NOMO-1 (cell line): ENCODE data around the gene TBX2.
"Not testable (repeated sequence)": the region's sequence is repeated elsewhere in the genome, so short reads cannot be mapped to it uniquely, and the experiment has no call there.

Experiments
- DNase-seq, 2 experiments: peaks; one replicate each; lab custom pipeline; 2025; ENCODE audit not compliant: unreplicated experiment in 2 of 2; lab: John Stamatoyannopoulos, UW

Gene TBX2

GRCh38 chr17:61425682-61426481 lies 26.2 kb downstream of the TBX2 start:
- DNase-seq = no peak

GRCh38 chr17:61426482-61427304 lies 27.1 kb downstream of the TBX2 start:
- DNase-seq = no peak

- no peak for DNase-seq
These were observed 27.9 kb downstream of the TBX2 start for GRCh38 chr17:61427567-61427966.

DNA sequence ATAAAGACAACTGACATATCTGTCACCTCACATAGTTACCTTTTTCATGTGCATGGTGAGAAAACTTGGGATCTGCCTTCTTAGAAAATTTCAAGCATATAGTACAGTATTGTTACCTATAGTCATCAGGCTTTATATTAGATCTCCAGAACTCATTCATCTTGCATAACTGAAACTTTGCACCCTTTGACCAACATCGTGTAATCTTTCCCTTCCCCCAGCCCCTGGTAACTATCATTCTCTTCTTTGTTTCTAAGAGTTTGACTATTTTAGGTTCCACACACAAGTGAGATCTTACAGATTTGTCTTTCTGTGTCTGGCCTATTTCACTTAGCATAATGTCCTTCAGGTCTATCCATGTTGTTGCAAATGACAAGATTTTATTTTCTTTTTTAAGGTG lies 29.6 kb downstream of the TBX2 start:
- DNase-seq = no peak

GRCh38 chr17:61429831-61430230 lies 30.2 kb downstream of the TBX2 start:
- not testable (repeated sequence) for DNase-seq

- DNase-seq = no peak
These were observed 32.1 kb downstream of the TBX2 start for GRCh38 chr17:61431594-61432311.

DNA sequence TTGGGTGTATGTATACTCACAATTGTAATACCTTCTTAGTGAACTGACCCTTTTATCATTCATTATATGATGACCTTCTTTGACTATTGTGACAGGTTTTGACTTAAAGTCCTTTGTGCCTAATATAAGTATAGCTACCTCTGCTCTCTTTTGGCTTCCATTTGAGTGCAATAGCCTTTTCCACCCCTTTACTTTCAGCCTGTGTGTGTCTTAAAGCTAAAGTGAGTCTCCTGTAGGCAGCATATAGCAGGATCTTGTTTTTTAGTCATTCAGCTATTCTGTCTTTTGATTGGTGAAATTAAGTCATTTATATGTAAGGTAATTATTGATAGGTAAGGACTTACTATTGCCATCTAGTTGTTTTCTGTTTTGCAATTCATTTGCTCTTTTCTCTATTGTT lies 36.6 kb downstream of the TBX2 start:
- DNase-seq = no peak

- no peak for DNase-seq
These were observed 37.5 kb downstream of the TBX2 start for GRCh38 chr17:61436995-61437704.

- no peak for DNase-seq
These were observed 41.1 kb downstream of the TBX2 start for GRCh38 chr17:61440697-61441096.

DNA sequence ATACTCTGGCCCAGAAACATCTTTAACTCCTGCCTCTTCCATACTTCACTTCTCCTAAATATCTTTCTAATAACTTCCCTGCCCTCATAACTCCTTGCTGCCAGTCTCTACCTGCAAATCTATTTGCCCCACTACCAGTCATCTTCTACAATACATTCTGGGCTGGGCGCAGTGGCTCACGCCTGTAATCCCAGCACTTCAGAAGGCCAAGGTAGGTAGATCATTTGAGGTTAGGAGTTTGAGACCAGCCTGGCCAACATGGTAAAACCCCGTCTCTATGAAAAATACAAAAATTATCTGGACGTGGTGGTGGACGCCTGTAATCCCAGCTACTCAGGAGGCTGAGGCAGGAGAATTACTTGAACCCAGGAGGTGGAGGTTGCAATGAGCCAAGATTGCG lies 41.9 kb downstream of the TBX2 start:
- DNase-seq = not testable (repeated sequence)

DNA sequence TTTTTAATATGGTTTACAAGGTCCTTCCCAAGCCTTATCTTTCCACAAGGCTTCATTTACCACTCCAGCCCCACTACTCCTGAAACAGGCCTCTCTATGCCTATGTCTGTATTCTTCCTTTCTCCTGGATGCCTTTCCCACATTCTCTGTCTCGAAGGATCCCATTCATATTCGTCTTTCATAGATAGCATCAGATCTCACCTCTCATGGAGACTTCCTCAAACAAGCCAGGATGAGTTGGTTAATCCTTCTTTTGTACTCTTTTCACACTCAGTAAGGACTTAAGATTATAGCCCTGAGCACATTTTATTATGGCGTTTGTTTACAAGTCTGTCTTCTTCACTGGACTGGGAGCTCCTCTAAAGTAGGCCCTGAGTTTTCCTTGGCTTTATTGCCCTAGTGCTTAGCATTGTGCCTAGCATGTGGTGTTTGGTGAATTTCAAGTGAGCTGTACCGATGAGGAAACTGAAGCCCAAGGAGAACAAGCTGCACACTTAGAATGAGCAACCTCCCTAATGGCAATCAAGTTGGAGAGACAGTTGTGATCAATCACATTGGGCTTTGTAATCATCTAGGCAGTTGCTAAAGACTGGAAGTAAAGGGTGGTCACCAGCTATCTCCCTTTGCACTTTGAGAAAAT lies 42.6 kb downstream of the TBX2 start:
- no peak for DNase-seq

DNA sequence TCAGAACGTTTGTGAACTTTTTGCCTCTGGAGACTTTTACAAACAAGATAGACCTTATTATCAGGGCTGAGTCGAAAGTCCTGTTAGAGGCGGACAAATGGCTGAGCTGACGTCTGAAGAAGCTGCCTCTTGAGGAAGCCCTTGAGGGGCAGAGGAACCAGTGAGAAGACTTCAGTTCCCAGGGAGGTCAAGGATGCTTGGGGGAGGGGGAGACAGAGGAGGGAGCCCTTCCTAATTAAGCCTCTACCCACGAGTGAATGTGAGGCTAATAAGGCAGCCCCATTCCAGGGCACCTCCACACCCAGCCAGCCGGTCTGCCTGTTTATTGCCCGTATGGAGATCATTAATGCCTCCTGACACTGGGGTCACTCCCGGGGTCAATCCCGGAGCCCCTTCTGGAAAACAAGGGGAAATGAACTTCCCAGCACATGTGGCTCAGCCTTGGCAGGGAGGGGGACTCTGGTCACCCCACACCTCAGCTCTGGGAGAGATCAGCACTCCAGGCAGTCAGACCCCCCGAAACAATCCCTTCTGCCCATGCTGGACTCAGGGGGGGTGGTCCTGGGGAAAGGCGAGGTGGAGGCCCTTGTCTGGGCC lies 43.3 kb downstream of the TBX2 start:
- DNase-seq = no peak

DNA sequence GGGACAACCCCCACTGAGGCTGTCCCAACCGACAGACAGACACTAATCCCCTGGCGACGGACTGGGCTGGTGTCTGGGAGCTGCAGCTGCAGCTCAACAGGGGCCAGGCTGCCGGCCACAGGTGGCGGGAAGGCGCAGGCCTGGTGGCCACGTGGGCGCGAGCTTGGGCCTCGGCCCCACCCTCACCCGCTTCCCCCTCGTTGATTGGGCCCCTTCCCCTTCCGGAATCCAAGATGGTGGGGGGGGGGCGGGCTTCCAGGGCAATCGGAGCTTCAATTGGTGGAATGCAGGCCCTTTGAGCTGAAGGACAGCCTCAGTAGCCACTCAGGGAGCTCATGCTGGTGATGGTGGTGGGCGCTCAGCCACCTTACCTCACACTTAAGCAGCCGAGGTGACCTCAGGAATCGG lies 43.8 kb downstream of the TBX2 start:
- DNase-seq = no peak

DNA sequence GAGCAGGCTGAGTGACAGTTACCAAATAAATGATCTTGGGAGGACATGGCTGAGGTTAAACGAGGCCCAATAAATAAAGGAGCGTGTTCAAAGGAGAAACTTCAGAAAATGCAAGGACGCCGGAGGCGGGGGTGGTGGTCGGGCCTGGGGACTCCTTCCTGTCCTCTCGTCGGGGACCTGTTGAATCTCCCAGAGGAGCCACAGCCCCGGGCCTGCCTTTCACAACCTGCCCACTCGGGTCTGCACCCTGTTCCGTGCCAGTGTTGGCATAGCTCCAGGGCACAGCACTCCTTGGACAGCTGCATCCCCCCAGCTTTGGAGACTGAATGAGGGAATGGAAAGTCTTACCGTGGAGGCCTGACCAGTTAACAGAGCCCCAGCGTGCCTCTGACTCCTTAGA lies 44.4 kb downstream of the TBX2 start:
- no peak for DNase-seq

DNA sequence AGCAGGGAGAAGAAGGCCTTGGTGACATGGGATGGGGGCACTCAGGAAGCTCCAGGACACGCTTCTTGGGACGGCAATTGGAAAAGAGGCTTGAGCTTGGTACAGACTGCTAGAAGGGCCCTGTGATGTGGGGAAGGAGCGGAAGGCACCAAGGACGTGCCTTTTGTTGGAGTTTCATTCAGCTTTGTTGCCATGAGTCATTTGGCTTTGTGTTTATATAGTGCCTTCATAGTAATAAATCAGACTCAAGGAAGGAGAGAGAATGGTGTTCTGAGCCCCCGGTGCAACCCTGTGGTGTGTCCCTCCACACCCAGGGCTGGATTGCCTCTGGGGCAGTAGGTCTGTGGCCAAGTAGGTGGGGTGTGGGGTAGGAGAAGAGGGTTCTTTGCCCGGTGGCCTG lies 45.2 kb downstream of the TBX2 start:
- no peak for DNase-seq

GRCh38 chr17:61447358-61447757 lies 47.7 kb downstream of the TBX2 start:
- DNase-seq = no peak

- no peak for DNase-seq
These were observed 48.4 kb downstream of the TBX2 start for GRCh38 chr17:61448042-61448441.

- DNase-seq = not testable (repeated sequence)
These were observed 49.5 kb downstream of the TBX2 start for GRCh38 chr17:61449140-61449539.

DNA sequence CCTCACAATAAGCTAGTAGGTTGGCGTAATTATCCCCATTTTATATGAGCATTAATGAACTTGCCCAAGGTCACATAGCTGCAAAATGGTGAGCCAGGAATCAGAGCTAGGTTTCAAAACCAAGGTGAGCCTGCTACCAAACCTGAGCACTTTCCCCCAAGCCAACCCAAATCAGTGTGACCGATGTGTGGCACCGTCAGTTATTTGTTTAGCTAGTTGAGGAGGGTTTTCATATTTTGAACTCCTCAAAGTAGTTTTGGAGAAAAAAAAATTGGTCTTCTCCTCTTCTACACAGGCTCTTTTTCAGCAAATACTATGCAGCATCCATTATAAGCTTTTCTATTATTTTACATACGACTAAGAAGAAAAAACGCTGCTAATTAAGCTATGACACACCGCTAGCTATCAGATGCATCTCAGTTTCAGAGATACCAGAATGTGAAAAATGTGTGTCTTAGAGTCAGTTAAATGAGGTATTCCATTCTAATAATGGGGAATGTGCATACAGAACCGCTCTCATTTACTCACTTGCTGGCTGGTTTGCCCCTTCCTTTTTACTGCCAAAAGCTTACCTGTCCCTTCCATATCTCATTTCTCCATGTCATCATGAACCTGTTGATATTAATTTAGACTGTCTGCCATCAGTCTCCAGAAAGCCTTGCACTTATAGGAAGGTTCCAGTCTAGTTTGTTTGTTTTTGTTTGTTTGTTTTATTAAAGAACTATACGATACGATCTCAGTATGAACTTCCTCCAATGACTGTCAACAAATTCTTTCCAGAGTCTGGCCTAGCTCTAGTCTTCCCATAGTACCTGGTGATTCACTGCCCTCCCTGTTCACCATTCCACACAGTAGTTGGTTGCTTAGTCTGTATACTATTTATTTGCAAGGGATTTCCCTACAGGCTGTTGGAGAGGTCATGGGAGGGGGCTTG lies 50.3 kb downstream of the TBX2 start:
- DNase-seq = no peak
